Astrocyte (in vitro differentiated cells and primary cell): ENCODE results near the gene RUVBL2. TPM values are rescaled to one million over a fixed set of nuclear protein-coding genes. Genes with fewer than 3 reads are reported as not detected.

Source experiments
- DNase-seq: peaks from one replicate; pipeline ENCODE4 v3.0.0-alpha.2; 2010; ENCODE audit warnings: low read depth
- FAIRE-seq: peaks from 2 replicates; lab custom pipeline; 2011; peaks lifted over from hg19 to GRCh38; lab: Jason Lieb, UNC
- H2AFZ ChIP-seq: 2 replicates; pipeline ENCODE4 v1.6.0; 2012; ENCODE audit warnings: low read depth, low read length, inconsistent platforms
- H3K27ac ChIP-seq: 2 replicates; pipeline ENCODE4 v1.5.1; 2011; ENCODE audit warnings: low read depth, low read length, inconsistent platforms
- H3K27me3 ChIP-seq: 2 replicates; pipeline ENCODE4 v1.6.0; 2011; ENCODE audit warnings: low read length, inconsistent platforms; ENCODE audit not compliant: insufficient read depth
- H3K36me3 ChIP-seq: 2 replicates; pipeline ENCODE4 v1.5.1; 2011; ENCODE audit warnings: low read length, inconsistent platforms; ENCODE audit not compliant: insufficient read depth
- H3K4me1 ChIP-seq: 2 replicates; pipeline ENCODE4 v1.5.1; 2011; ENCODE audit warnings: low read length, inconsistent platforms; ENCODE audit not compliant: insufficient read depth
- H3K4me2 ChIP-seq: 2 replicates; pipeline ENCODE4 v1.6.0; 2012; ENCODE audit warnings: low read length, inconsistent platforms
- H3K4me3 ChIP-seq: 2 replicates; pipeline ENCODE4 v1.5.1; 2011; ENCODE audit warnings: low read depth, mild to moderate bottlenecking, low read length, inconsistent platforms; ENCODE audit not compliant: insufficient read depth
- H3K79me2 ChIP-seq: 2 replicates; pipeline ENCODE4 v1.6.0; 2012; ENCODE audit warnings: mild to moderate bottlenecking, low read length, inconsistent platforms; ENCODE audit not compliant: insufficient read depth
- H3K9ac ChIP-seq: 2 replicates; pipeline ENCODE4 v1.6.0; 2012; ENCODE audit warnings: mild to moderate bottlenecking, low read length, inconsistent platforms
- H3K9me3 ChIP-seq: 2 replicates; pipeline ENCODE4 v1.5.1; 2012; ENCODE audit warnings: low read depth, mild to moderate bottlenecking, low read length, inconsistent platforms; ENCODE audit not compliant: insufficient read depth
- H4K20me1 ChIP-seq: 2 replicates; pipeline ENCODE4 v1.6.0; 2012; ENCODE audit warnings: low read length, inconsistent platforms; ENCODE audit not compliant: insufficient read depth
- H3K27ac Mint-ChIP-seq: one replicate; pipeline ENCODE4 v1.8.0; 2021; ENCODE audit warnings: mild to moderate bottlenecking, mixed read lengths; ENCODE audit not compliant: unreplicated experiment
- H3K27me3 Mint-ChIP-seq: one replicate; pipeline ENCODE4 v1.8.0; 2021; ENCODE audit warnings: low read depth, mixed read lengths; ENCODE audit not compliant: unreplicated experiment
- H3K36me3 Mint-ChIP-seq: one replicate; pipeline ENCODE4 v1.8.0; 2021; ENCODE audit warnings: low read depth, mixed read lengths; ENCODE audit not compliant: unreplicated experiment
- H3K4me1 Mint-ChIP-seq: one replicate; pipeline ENCODE4 v1.8.0; 2021; ENCODE audit warnings: low read depth, mixed read lengths; ENCODE audit not compliant: unreplicated experiment
- H3K4me3 Mint-ChIP-seq: one replicate; pipeline ENCODE4 v1.8.0; 2021; ENCODE audit warnings: mild to moderate bottlenecking, moderate library complexity, mixed read lengths; ENCODE audit not compliant: unreplicated experiment
- H3K9me3 Mint-ChIP-seq: one replicate; pipeline ENCODE4 v1.8.0; 2021; ENCODE audit warnings: mild to moderate bottlenecking, mixed read lengths; ENCODE audit not compliant: unreplicated experiment
- EZH2 ChIP-seq: IDR thresholded peaks from 2 replicates; pipeline ENCODE4 v1.6.1; 2012; ENCODE audit warnings: mild to moderate bottlenecking, low read length, inconsistent platforms; ENCODE audit not compliant: insufficient read depth
- total RNA-seq: library from RNA; stranded (reverse); gene quantifications from 2 replicates; pipeline ENCODE4 v1.2.1, GENCODE V29; 2021
- TF ChIP-seq, protein P1 (sequence below): IDR thresholded peaks from 2 replicates; pipeline ENCODE4 v1.5.1; 2011; ENCODE audit warnings: low read depth, mild to moderate bottlenecking, inconsistent platforms, low read length, moderate library complexity; ENCODE audit not compliant: insufficient read depth

RUVBL2 gene
- total RNA-seq, 1 donor from 2014 or later: 106 TPM

DNA sequence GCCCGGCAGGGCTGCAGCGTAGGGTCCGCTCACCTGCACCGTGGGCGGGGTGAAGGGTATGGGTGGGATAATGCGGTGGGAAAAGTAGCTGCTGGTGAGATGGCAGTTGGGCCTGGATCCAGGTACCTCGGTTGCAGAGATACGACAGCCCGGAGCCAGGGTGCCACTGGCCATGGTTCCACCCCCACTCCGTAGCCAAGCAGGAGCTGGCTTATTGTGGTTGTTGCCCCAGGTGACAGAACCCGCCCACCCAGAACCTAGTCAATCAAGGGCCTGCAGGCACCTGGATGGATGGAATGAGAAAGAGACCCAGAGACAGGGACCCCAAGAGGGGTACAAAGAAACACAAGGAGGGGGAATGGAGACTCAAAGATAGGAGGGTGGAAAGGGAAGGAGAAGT, 26.7 kb downstream of the RUVBL2 start:
- Mint-ChIP-seq H3K27me3 (peaks cover 2% of the 10 kb centered on the region), H3K9me3 (no peaks in the 10 kb centered on the region), H3K36me3 (peaks cover 14% of the 10 kb centered on the region), H3K4me1 (peaks cover 14% of the 10 kb centered on the region), H3K4me3 (peak overlapping the region; percentile 27), H3K27ac (no peak overlapping the region)
- Histone ChIP-seq H3K9me3 (no peaks in the 10 kb centered on the region), H3K36me3 (peaks cover 4% of the 10 kb centered on the region), H4K20me1 (no peaks in the 10 kb centered on the region), H3K27me3 (no peaks in the 10 kb centered on the region), H3K79me2 (no peaks in the 10 kb centered on the region), H3K4me2 (no peak overlapping the region), H3K4me3 (no peak overlapping the region), H2AFZ (no peak overlapping the region), H3K9ac (no peak overlapping the region), H3K4me1 (peaks cover 18% of the 10 kb centered on the region), H3K27ac (no peak overlapping the region)
- no peak for TF ChIP-seq EZH2
- TF ChIP-seq, protein P1, sequence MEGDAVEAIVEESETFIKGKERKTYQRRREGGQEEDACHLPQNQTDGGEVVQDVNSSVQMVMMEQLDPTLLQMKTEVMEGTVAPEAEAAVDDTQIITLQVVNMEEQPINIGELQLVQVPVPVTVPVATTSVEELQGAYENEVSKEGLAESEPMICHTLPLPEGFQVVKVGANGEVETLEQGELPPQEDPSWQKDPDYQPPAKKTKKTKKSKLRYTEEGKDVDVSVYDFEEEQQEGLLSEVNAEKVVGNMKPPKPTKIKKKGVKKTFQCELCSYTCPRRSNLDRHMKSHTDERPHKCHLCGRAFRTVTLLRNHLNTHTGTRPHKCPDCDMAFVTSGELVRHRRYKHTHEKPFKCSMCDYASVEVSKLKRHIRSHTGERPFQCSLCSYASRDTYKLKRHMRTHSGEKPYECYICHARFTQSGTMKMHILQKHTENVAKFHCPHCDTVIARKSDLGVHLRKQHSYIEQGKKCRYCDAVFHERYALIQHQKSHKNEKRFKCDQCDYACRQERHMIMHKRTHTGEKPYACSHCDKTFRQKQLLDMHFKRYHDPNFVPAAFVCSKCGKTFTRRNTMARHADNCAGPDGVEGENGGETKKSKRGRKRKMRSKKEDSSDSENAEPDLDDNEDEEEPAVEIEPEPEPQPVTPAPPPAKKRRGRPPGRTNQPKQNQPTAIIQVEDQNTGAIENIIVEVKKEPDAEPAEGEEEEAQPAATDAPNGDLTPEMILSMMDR: no peak
- no peak for FAIRE-seq
- DNase-seq: no peak

DNA sequence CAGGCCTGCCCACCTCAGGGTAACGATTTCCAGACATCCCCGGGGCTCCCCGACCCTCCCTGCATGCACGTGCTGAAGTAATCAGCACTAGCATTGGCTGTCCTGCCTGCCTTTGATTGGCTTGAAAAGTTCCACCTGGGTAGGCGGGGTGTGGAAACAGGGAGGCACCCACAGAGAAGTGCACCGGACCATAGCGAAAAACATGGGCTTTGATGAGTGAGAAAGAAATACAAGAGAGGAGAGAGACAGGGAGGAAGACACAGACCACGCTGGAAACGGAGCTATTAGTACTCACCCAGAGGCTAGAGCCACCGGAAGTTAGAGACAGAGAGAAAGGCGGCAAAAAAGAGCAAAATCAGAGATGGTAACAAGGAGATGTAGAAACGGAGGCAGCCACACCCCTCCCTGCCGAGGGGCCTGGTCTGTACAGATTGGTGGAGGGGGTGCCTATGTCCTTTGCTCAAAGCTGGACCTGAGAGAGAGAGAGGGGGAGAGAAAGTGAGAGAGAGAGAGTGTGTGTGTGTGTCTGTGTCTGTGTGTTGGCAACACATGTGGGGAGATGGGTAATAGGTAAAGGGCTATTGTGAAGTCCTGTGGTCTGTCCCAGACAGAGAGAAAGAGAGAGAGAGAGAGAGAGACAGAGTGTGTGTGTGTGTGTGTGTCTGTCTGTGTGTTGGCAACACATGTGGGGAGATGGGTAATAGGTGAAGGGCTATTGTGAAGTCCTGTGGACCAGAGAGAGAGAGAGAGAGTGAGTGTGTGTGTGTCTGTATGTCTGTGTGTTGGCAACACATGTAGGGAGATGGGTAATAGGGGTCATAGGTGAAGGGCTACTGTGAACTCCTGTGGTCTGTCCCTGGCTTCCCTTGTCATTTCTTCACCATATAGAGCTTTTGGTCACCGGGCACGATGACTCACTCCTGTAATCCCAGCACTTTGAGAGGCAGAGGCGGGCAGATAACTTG, 27.5 kb downstream of the RUVBL2 start:
- no peaks in the 10 kb centered on the region for H3K9me3 ChIP-seq
- Mint-ChIP-seq H3K36me3 (peaks cover 6% of the 10 kb centered on the region), H3K9me3 (no peaks in the 10 kb centered on the region), H3K27me3 (peaks cover 2% of the 10 kb centered on the region), H3K4me1 (peaks cover 20% of the 10 kb centered on the region), H3K4me3 (no peak overlapping the region), H3K27ac (peak overlapping the region; percentile 37)
- no peak overlapping the region for H3K9ac ChIP-seq
- H3K27ac ChIP-seq: no peak overlapping the region
- H3K36me3 ChIP-seq: no peaks in the 10 kb centered on the region
- no peaks in the 10 kb centered on the region for H3K27me3 ChIP-seq
- TF ChIP-seq EZH2: no peak
- TF ChIP-seq, protein P1: no peak
- no peak overlapping the region for H3K4me3 ChIP-seq
- peaks cover 22% of the 10 kb centered on the region for H3K4me1 ChIP-seq
- no peaks in the 10 kb centered on the region for H3K79me2 ChIP-seq
- DNase-seq: no peak
- no peaks in the 10 kb centered on the region for H4K20me1 ChIP-seq
- no peak for FAIRE-seq
- H3K4me2 ChIP-seq: no peak overlapping the region
- no peak overlapping the region for H2AFZ ChIP-seq

DNA sequence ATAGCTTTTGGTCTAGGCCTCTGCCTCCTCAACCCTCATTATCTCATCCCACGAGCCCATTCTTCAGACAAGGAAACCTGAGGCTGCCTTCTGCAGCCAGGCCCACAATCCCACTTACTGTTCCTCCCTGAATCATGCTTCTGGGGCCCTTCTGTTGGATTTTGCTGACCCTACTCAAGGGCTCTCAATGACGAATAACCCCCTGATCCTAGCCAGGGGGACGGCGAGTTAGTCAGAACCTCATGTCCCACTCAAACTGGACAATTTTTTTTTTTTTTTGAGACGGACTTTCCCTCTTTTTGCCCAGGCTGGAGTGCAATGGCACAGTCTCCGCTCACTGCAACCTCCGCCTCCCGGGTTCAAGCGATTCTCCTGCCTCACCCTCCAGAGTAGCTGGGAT, 28.4 kb downstream of the RUVBL2 start:
- peaks cover 2% of the 10 kb centered on the region for H3K27me3 Mint-ChIP-seq
- FAIRE-seq: no peak

More for the DNA sequence above, 28.4 kb downstream of the RUVBL2 start:
- Histone ChIP-seq H2AFZ (no peak overlapping the region), H3K4me2 (no peak overlapping the region), H3K4me1 (peaks cover 22% of the 10 kb centered on the region), H3K36me3 (no peaks in the 10 kb centered on the region), H3K79me2 (no peaks in the 10 kb centered on the region), H3K4me3 (no peak overlapping the region), H3K27ac (no peak overlapping the region), H4K20me1 (no peaks in the 10 kb centered on the region), H3K27me3 (no peaks in the 10 kb centered on the region), H3K9me3 (no peaks in the 10 kb centered on the region), H3K9ac (no peak overlapping the region)
- Mint-ChIP-seq H3K27ac (no peak overlapping the region), H3K4me1 (peaks cover 20% of the 10 kb centered on the region), H3K4me3 (no peak overlapping the region), H3K9me3 (no peaks in the 10 kb centered on the region), H3K36me3 (peaks cover 2% of the 10 kb centered on the region)
- DNase-seq: no peak
- TF ChIP-seq, protein P1: no peak
- TF ChIP-seq EZH2: no peak
